OCI-LY1 (cell line): ENCODE results near the gene PLEKHG4.

ENCODE experiments used
- CTCF ChIP-seq: fragments of 200-600 bp; sonication (generic), shearing (Covaris generic); IDR thresholded peaks from 2 replicates; pipeline ENCODE4 v1.5.1; 2017; ENCODE audit warnings: mild to moderate bottlenecking, antibody characterized with exemption, low read length, moderate library complexity, mixed read lengths
- EZH2 ChIP-seq: fragments of 200-600 bp; sonication (generic), shearing (Covaris generic); IDR thresholded peaks from 2 replicates; pipeline ENCODE4 v1.8.0; 2017; ENCODE audit warnings: borderline replicate concordance, mixed run types, mild to moderate bottlenecking, antibody characterized with exemption, low read length, moderate library complexity, mixed read lengths

- TF ChIP-seq CTCF (no peak), EZH2 (no peak)
Measured at GRCh38 chr16:67280090-67281015, 1.0 kb downstream of the PLEKHG4 start.
